Panc1 (cell line): ENCODE data around the gene CDH5.

Experiments
- CTCF ChIP-seq: fragments of 450-650 bp; IDR thresholded peaks from 2 replicates; pipeline ENCODE4 v1.5.1; 2017; ENCODE audit warnings: mild to moderate bottlenecking
- POLR2AphosphoS5 ChIP-seq: IDR thresholded peaks from 2 replicates; pipeline ENCODE4 v1.6.1; 2012; ENCODE audit warnings: mild to moderate bottlenecking, low read depth, low read length, moderate library complexity
- REST ChIP-seq, 2 experiments: IDR thresholded peaks; 2 replicates each; pipeline ENCODE4 v1.6.1; 2011 to 2012; ENCODE audit warnings: low read depth in 2 of 2, control low read depth in 1 of 2, low read length in 1 of 2, mild to moderate bottlenecking in 1 of 2, moderate library complexity in 1 of 2; ENCODE audit not compliant: insufficient read depth in 1 of 2

GRCh38 chr16:66354034-66354909 lies 12.2 kb upstream of the CDH5 start:
- TF ChIP-seq CTCF (no peak), REST (IDR thresholded peaks at IDR 0.05; ENCODE audit: insufficient read depth in 1 of 2, low read depth in 2 of 2, low read length in 1 of 2) (no peak), POLR2AphosphoS5 (no peak)
